ENCODE results near the gene ARHGAP26. TPM values are rescaled to one million over a fixed set of nuclear protein-coding genes. Genes with fewer than 3 reads are reported as not detected.

The ARHGAP26 gene
- polyA plus RNA-seq, 1 donor (not counting 4 experiments of a cell fraction or from before 2014, with no cell fraction given), result 3.9 TPM

DNA sequence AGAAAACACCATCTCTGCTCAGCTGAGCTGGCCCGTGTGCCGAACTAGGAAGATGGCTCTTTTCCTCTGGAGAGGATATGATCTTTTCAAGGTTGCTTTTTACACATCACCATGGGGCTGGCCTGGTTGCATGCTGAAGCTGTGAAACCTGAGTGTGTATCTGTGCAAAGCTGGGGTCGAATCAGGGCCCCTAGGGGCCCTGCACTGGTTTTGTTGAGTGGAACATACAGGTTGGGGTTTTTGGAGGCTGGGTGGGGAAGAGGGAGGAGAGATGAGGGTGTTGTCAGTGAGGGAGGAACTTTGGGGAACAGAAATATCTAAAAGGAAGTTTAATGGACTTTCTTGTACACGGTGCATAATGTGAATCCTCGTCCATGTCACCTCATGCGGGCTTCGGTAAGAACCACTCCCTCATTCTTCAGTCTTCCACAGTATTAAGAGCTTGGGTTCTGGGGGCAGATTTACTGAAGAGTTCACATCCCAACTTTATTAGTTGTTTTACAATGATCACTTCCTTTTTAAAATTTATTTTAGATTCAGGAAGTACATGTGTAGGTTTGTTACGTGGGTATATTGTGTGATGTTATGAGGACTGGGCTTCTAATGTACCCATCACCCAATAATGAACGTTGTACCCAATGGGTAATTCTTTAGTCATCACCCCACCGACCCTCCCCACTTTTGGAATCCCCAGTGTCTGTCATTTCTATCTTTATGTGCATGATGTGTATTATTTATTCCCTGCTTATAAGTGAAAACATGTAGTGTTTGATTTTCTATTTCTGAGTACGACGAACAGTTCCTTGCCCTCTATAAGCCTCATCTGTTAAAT, 395.1 kb downstream of the ARHGAP26 start:
- Histone ChIP-seq H3K9me3 (ENCODE audit: control insufficient read depth, low read depth, low read length) (no peaks in the 10 kb centered on the region), H3K27ac (ENCODE audit: control insufficient read depth, insufficient read depth, low read length) (no peak overlapping the region), H3K27me3 (ENCODE audit: control insufficient read depth, extremely low read depth, insufficient read depth, low read length) (no peaks in the 10 kb centered on the region), H3K79me2 (ENCODE audit: control insufficient read depth, insufficient read depth, low read length) (no peaks in the 10 kb centered on the region), H4K20me1 (ENCODE audit: control insufficient read depth, extremely low read depth, insufficient read depth, low read length) (no peaks in the 10 kb centered on the region), H3K4me3 (ENCODE audit: control insufficient read depth in 2 of 3, extremely low read depth in 1 of 3, insufficient read depth in 2 of 3, low read depth in 1 of 3, low read length in 3 of 3) (no peak overlapping the region), H3K4me1 (ENCODE audit: control insufficient read depth, extremely low read depth, insufficient read depth, low read length) (no peaks in the 10 kb centered on the region), H3K9me1 (ENCODE audit: control insufficient read depth, extremely low read depth, insufficient read depth, low read length) (no peaks in the 10 kb centered on the region), H2AFZ (ENCODE audit: control insufficient read depth, low read length) (no peak overlapping the region), H3K36me3 (ENCODE audit: control insufficient read depth in 2 of 2, extremely low read depth in 1 of 2, insufficient read depth in 2 of 2, low read length in 2 of 2) (no peaks in the 10 kb centered on the region), H3K9ac (ENCODE audit: control insufficient read depth, extremely low read depth, insufficient read depth, low read length) (no peak overlapping the region), H3K4me2 (ENCODE audit: control insufficient read depth, extremely low read depth, insufficient read depth, low read depth, low read length) (no peak overlapping the region)
- FAIRE-seq (no peak), DNase-seq (ENCODE audit: low read depth, low spot score) (no peak)
- TF ChIP-seq, protein P1, sequence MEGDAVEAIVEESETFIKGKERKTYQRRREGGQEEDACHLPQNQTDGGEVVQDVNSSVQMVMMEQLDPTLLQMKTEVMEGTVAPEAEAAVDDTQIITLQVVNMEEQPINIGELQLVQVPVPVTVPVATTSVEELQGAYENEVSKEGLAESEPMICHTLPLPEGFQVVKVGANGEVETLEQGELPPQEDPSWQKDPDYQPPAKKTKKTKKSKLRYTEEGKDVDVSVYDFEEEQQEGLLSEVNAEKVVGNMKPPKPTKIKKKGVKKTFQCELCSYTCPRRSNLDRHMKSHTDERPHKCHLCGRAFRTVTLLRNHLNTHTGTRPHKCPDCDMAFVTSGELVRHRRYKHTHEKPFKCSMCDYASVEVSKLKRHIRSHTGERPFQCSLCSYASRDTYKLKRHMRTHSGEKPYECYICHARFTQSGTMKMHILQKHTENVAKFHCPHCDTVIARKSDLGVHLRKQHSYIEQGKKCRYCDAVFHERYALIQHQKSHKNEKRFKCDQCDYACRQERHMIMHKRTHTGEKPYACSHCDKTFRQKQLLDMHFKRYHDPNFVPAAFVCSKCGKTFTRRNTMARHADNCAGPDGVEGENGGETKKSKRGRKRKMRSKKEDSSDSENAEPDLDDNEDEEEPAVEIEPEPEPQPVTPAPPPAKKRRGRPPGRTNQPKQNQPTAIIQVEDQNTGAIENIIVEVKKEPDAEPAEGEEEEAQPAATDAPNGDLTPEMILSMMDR (optimal IDR thresholded peaks at IDR 0.05 in 1 of 3, IDR thresholded peaks at IDR 0.05 in 1 of 3, conservative IDR thresholded peaks at IDR 0.05 in 1 of 3; ENCODE audit: extremely low read depth in 1 of 3, insufficient read depth in 2 of 3, low read length in 3 of 3), result no peak
- TF ChIP-seq EZH2 (IDR thresholded peaks at IDR 0.05; ENCODE audit: low read length), result no peak
- dilution Hi-C loops (cut with MboI; ENCODE audit: extremely low pct_ligation_motif_present, low sequenced_read_pairs), result no loop called here

DNA sequence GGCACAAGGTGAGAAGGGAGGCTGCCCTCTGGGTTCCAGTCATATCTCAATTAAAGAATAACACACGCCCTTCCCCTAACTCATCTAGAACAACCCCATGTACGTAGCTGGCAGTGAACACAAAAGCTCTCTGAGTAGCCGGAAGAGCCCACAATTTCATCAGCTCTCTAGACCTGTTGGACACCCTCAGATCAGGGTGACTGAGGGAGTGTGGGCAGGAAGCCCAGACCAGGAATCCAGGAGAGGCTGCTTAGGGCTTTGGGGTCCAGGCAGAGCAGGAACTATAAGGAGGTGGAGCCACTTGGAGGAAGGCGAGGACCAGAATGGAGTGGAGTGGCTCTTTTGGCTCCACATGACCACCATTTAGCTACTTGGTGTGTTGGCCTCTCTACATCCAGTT, 395.9 kb downstream of the ARHGAP26 start:
- no peaks in the 10 kb centered on the region for H3K79me2 ChIP-seq (ENCODE audit: control insufficient read depth, insufficient read depth, low read length)
- TF ChIP-seq EZH2 (IDR thresholded peaks at IDR 0.05; ENCODE audit: low read length), result no peak
- TF ChIP-seq, protein P1 (optimal IDR thresholded peaks at IDR 0.05 in 1 of 3, IDR thresholded peaks at IDR 0.05 in 1 of 3, conservative IDR thresholded peaks at IDR 0.05 in 1 of 3; ENCODE audit: extremely low read depth in 1 of 3, insufficient read depth in 2 of 3, low read length in 3 of 3), result no peak
- FAIRE-seq, result no peak
- no peak overlapping the region for H2AFZ ChIP-seq (ENCODE audit: control insufficient read depth, low read length)
- H3K4me3 ChIP-seq (ENCODE audit: control insufficient read depth in 2 of 3, extremely low read depth in 1 of 3, insufficient read depth in 2 of 3, low read depth in 1 of 3, low read length in 3 of 3), result no peak overlapping the region
- dilution Hi-C loops (cut with MboI; ENCODE audit: extremely low pct_ligation_motif_present, low sequenced_read_pairs), result no loop called here
- H4K20me1 ChIP-seq (ENCODE audit: control insufficient read depth, extremely low read depth, insufficient read depth, low read length), result no peaks in the 10 kb centered on the region
- no peaks in the 10 kb centered on the region for H3K4me1 ChIP-seq (ENCODE audit: control insufficient read depth, extremely low read depth, insufficient read depth, low read length)
- H3K4me2 ChIP-seq (ENCODE audit: control insufficient read depth, extremely low read depth, insufficient read depth, low read depth, low read length), result no peak overlapping the region
- no peak for DNase-seq (ENCODE audit: low read depth, low spot score)
- H3K9me3 ChIP-seq (ENCODE audit: control insufficient read depth, low read depth, low read length), result no peaks in the 10 kb centered on the region
- no peak overlapping the region for H3K9ac ChIP-seq (ENCODE audit: control insufficient read depth, extremely low read depth, insufficient read depth, low read length)
- no peaks in the 10 kb centered on the region for H3K9me1 ChIP-seq (ENCODE audit: control insufficient read depth, extremely low read depth, insufficient read depth, low read length)
- H3K36me3 ChIP-seq (ENCODE audit: control insufficient read depth in 2 of 2, extremely low read depth in 1 of 2, insufficient read depth in 2 of 2, low read length in 2 of 2), result no peaks in the 10 kb centered on the region
- H3K27ac ChIP-seq (ENCODE audit: control insufficient read depth, insufficient read depth, low read length), result no peak overlapping the region
- no peaks in the 10 kb centered on the region for H3K27me3 ChIP-seq (ENCODE audit: control insufficient read depth, extremely low read depth, insufficient read depth, low read length)

Data from keratinocyte (primary cell).